Esophagus squamous epithelium (tissue), 4 donors: ENCODE results near the gene CROCC2.

Experiments
- POLR2A ChIP-seq, 4 donors: fragments of 450-650 bp; IDR thresholded peaks; one replicate each; pipeline ENCODE4 v1.6.1; 2017; ENCODE audit warnings: antibody characterized with exemption in 4 of 4, mild to moderate bottlenecking in 4 of 4, moderate library complexity in 3 of 4
- TF ChIP-seq, protein P1 (sequence below), 6 experiments: fragments of 450-650 bp in 4 of 6; fragments of 200-600 bp in 2 of 6; sonication (generic) in 2 of 6; IDR thresholded peaks; one replicate each; pipeline ENCODE4 v1.5.1; 2016 to 2019; ENCODE audit warnings: antibody characterized with exemption in 6 of 6, mild to moderate bottlenecking in 4 of 6, moderate library complexity in 4 of 6

DNA sequence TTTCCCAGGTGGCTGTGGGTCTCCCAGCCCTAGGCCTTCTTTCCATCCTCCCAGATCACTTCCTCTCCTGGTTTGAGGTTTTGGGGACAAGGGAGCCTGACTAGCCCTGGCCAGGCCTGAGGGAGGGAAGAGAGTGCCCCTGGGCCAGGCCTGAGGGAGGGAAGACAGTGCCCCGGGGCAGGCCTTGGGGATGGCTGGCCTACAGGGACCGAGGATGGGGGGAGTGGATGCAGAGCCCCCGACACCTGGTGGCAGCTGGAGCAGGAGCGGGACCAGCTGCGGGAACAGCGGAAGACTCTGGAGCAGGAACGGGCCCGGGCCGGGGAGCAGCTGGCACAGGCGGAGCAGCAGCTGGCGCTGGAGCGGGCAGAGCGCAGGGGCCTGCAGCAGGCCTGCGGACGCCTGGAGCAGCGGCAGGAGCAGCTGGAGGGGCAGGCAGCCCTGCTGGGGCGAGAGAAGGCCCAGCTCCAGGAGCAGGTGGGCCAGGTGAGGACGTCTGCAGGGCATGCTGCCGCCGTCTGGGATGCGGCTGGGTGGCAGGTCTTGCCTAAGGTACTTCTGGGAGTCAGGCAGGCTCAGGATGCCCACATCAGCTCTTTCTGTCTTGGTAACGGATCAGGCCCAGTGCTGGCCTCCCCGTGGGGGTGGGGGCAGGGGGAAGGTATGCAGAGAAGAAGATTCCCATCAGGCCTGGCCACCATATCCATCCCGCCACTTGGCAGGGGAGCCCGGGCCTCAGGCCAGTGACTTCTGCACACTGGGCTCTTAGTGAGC, 29.2 kb downstream of the CROCC2 start:
- TF ChIP-seq, protein P1, sequence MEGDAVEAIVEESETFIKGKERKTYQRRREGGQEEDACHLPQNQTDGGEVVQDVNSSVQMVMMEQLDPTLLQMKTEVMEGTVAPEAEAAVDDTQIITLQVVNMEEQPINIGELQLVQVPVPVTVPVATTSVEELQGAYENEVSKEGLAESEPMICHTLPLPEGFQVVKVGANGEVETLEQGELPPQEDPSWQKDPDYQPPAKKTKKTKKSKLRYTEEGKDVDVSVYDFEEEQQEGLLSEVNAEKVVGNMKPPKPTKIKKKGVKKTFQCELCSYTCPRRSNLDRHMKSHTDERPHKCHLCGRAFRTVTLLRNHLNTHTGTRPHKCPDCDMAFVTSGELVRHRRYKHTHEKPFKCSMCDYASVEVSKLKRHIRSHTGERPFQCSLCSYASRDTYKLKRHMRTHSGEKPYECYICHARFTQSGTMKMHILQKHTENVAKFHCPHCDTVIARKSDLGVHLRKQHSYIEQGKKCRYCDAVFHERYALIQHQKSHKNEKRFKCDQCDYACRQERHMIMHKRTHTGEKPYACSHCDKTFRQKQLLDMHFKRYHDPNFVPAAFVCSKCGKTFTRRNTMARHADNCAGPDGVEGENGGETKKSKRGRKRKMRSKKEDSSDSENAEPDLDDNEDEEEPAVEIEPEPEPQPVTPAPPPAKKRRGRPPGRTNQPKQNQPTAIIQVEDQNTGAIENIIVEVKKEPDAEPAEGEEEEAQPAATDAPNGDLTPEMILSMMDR (IDR thresholded peaks at IDR 0.05) = no peak
- TF ChIP-seq POLR2A (IDR thresholded peaks at IDR 0.05) = no peak
